SK-N-SH treated with all-trans-retinoic acid at 6 μM for 48 hours (cell line): ENCODE results near the gene CCDC177.

Experiments used
- ARNTL ChIP-seq: fragments of 450-650 bp; formaldehyde crosslinking; IDR thresholded peaks from 2 replicates; pipeline ENCODE4 v1.5.0; 2020; ENCODE audit warnings: low read depth, mild to moderate bottlenecking, moderate library complexity, borderline replicate concordance
- CREB5 ChIP-seq: fragments of 250-450 bp; sonication (Bioruptor Pico); IDR thresholded peaks from 2 replicates; pipeline ENCODE4 v1.5.1; 2020; ENCODE audit warnings: low read depth, mild to moderate bottlenecking, moderate library complexity
- ESRRG ChIP-seq: fragments of 250-450 bp; sonication (Bioruptor Pico); IDR thresholded peaks from 2 replicates; pipeline ENCODE4 v1.6.1; 2021; ENCODE audit warnings: mild to moderate bottlenecking
- PPARA ChIP-seq: fragments of 250-450 bp; sonication (Bioruptor Pico); IDR thresholded peaks from 2 replicates; pipeline ENCODE4 v1.5.0; 2020; ENCODE audit warnings: mild to moderate bottlenecking, borderline replicate concordance
- ZC3H10 ChIP-seq: fragments of 250-450 bp; sonication (Bioruptor Pico); IDR thresholded peaks from 2 replicates; pipeline ENCODE4 v1.5.1; 2021; ENCODE audit warnings: mild to moderate bottlenecking, moderate library complexity

- TF ChIP-seq CREB5 (CRISPR knock-in tag) (no peak), ZC3H10 (CRISPR knock-in tag) (no peak), ARNTL (CRISPR knock-in tag) (no peak), ESRRG (CRISPR knock-in tag) (no peak), PPARA (no peak)
Observed at GRCh38 chr14:69570836-69571330, 3.8 kb downstream of the CCDC177 start.
